Measurements from ENCODE around the gene CHRNB4.

The CHRNB4 gene

GRCh38 chr15:78651007-78651406 lies 10.0 kb upstream of the CHRNB4 start:
- H3K4me3 ChIP-seq (ENCODE audit: low read depth, low read length) = no peak overlapping the region
- DNase-seq (ENCODE audit: low read depth, low spot score) = no peak
- ChIA-PET CTCF (interaction anchor here (0.7 kb wide), 1 partner anchor 11 kb away, joined by 3 read pairs; no protein-coding TSS in a partner anchor), POLR2A (no interaction called here)
- TF ChIP-seq CTCF (IDR thresholded peaks at IDR 0.05; ENCODE audit: insufficient read depth, low read length, missing control alignments) = no peak

GRCh38 chr15:78650022-78650421 lies 9.0 kb upstream of the CHRNB4 start:
- DNase-seq (ENCODE audit: low read depth, low spot score) = no peak
- no peak overlapping the region for H3K4me3 ChIP-seq (ENCODE audit: low read depth, low read length)
- ChIA-PET POLR2A (no interaction called here), CTCF (interaction anchor here (1.4 kb wide), 1 partner anchor 11 kb away, joined by 7 read pairs; no protein-coding TSS in a partner anchor)
- no peak for TF ChIP-seq CTCF (IDR thresholded peaks at IDR 0.05; ENCODE audit: insufficient read depth, low read length, missing control alignments)

- H3K4me3 ChIP-seq (ENCODE audit: low read depth, low read length) = no peak overlapping the region
- no peak for TF ChIP-seq CTCF (IDR thresholded peaks at IDR 0.05; ENCODE audit: insufficient read depth, low read length, missing control alignments)
- ChIA-PET CTCF (interaction anchor here (0.7 kb wide), 1 partner anchor 26 kb away, joined by 3 read pairs; no protein-coding TSS in a partner anchor), POLR2A (interaction anchor here (0.6 kb wide), 1 partner anchor 65 kb away, joined by 3 read pairs; no protein-coding TSS in a partner anchor)
- no peak for DNase-seq (ENCODE audit: low read depth, low spot score)
Measured at GRCh38 chr15:78645009-78645408, 4.0 kb upstream of the CHRNB4 start.

- POLR2A ChIA-PET = no interaction called here
- DNase-seq (ENCODE audit: low read depth, low spot score) = no peak
- no peak overlapping the region for H3K4me3 ChIP-seq (ENCODE audit: low read depth, low read length)
- no peak for TF ChIP-seq CTCF (IDR thresholded peaks at IDR 0.05; ENCODE audit: insufficient read depth, low read length, missing control alignments)
- CTCF ChIA-PET = interaction anchor here (0.8 to 1.5 kb wide), 4 partner anchors 9 to 542 kb away, joined by 3 to 5 read pairs (median 3); no protein-coding TSS in a partner anchor
Measured at GRCh38 chr15:78642331-78642730, 1.3 kb upstream of the CHRNB4 start.

GRCh38 chr15:78641749-78642275 lies 802 bp upstream of the CHRNB4 start:
- ChIA-PET POLR2A (no interaction called here), CTCF (interaction anchor here (0.8 to 1.5 kb wide), 3 partner anchors 10 to 543 kb away, joined by 3 to 5 read pairs (median 3); no protein-coding TSS in a partner anchor)
- no peak overlapping the region for H3K4me3 ChIP-seq (ENCODE audit: low read depth, low read length)
- TF ChIP-seq CTCF (IDR thresholded peaks at IDR 0.05; ENCODE audit: insufficient read depth, low read length, missing control alignments) = no peak
- no peak for DNase-seq (ENCODE audit: low read depth, low spot score)

- TF ChIP-seq CTCF (IDR thresholded peaks at IDR 0.05; ENCODE audit: insufficient read depth, low read length, missing control alignments) = no peak
- DNase-seq (ENCODE audit: low read depth, low spot score) = no peak
- ChIA-PET CTCF (interaction anchor here (1.2 to 5.5 kb wide), 8 partner anchors 16 to 100 kb away, joined by 3 to 46 read pairs (median 4); no protein-coding TSS in a partner anchor), POLR2A (no interaction called here)
- peak overlapping the region; percentile 29 for H3K4me3 ChIP-seq (ENCODE audit: low read depth, low read length)
Measured at GRCh38 chr15:78640527-78641101, 396 bp downstream of the CHRNB4 start.
